SU-DHL-6 (cell line): Measurements from ENCODE around the gene SLC25A3.
"Not testable (repeated sequence)": the region's sequence is repeated elsewhere in the genome, so short reads cannot be mapped to it uniquely, and the experiment has no call there.

Experiments used
- H2AFZ ChIP-seq: fragments of 200-600 bp; sonication (generic); 2 replicates; pipeline ENCODE4 v1.6.1; 2014; ENCODE audit warnings: low read depth, mild to moderate bottlenecking, moderate library complexity, mixed read lengths, antibody characterized with exemption, low read length; ENCODE audit not compliant: severe bottlenecking
- H3F3A ChIP-seq: fragments of 200-600 bp; shearing (Covaris generic); 2 replicates; pipeline ENCODE4 v1.6.0; 2016; ENCODE audit warnings: antibody characterized with exemption, mild to moderate bottlenecking; ENCODE audit not compliant: insufficient read depth
- H3K27ac ChIP-seq: fragments of 200-600 bp; sonication (generic); 2 replicates; pipeline ENCODE4 v1.5.1; 2016; ENCODE audit warnings: low read depth, mild to moderate bottlenecking, low read length, moderate library complexity, mixed read lengths
- H3K27me3 ChIP-seq: fragments of 200-600 bp; sonication (generic), shearing (Covaris generic); 2 replicates; pipeline ENCODE4 v1.6.0; 2014; ENCODE audit warnings: mild to moderate bottlenecking, low read length
- H3K36me3 ChIP-seq: fragments of 200-600 bp; sonication (generic); 2 replicates; pipeline ENCODE4 v1.6.1; 2014; ENCODE audit warnings: mild to moderate bottlenecking, low read length, mixed read lengths
- H3K4me2 ChIP-seq: fragments of 300-600, 200-600 bp; shearing (Covaris generic), sonication (generic); 2 replicates; pipeline ENCODE4 v1.6.0; 2014; ENCODE audit warnings: low read length, low read depth, mild to moderate bottlenecking; ENCODE audit not compliant: poor library complexity, severe bottlenecking
- H3K4me3 ChIP-seq: fragments of 200-600 bp; sonication (generic); 2 replicates; pipeline ENCODE4 v1.5.1; 2014; ENCODE audit warnings: antibody characterized with exemption, low read length, mild to moderate bottlenecking, mixed read lengths; ENCODE audit not compliant: insufficient read depth, poor library complexity, severe bottlenecking
- H3K79me2 ChIP-seq: fragments of 200-600 bp; sonication (generic); 2 replicates; pipeline ENCODE4 v1.6.1; 2014; ENCODE audit warnings: mild to moderate bottlenecking, low read length, moderate library complexity; ENCODE audit not compliant: insufficient read depth
- H3K9ac ChIP-seq: fragments of 200-600 bp; sonication (generic); 2 replicates; pipeline ENCODE4 v1.7.0; 2014; ENCODE audit warnings: mild to moderate bottlenecking, low read length
- H3K9me2 ChIP-seq: fragments of 200-600 bp; sonication (generic); replicated peaks from 2 replicates; pipeline ENCODE4 v1.6.1; 2014; ENCODE audit warnings: low read length; ENCODE audit not compliant: insufficient read depth
- H3K9me3 ChIP-seq: fragments of 200-600 bp; sonication (generic); 2 replicates; pipeline ENCODE4 v1.6.1; 2014; ENCODE audit warnings: low read length, mixed read lengths; ENCODE audit not compliant: insufficient read depth
- H4K20me1 ChIP-seq: fragments of 200-600 bp; sonication (generic); 2 replicates; pipeline ENCODE4 v1.6.1; 2014; ENCODE audit warnings: low read depth, mild to moderate bottlenecking, antibody characterized with exemption, low read length, moderate library complexity, mixed read lengths
- CTCF ChIP-seq: fragments of 200-600 bp; sonication (generic); IDR thresholded peaks from one replicate; pipeline ENCODE4 v1.5.1; 2017; ENCODE audit warnings: antibody characterized with exemption, mild to moderate bottlenecking, low read length, moderate library complexity; ENCODE audit not compliant: insufficient read depth, poor library complexity, severe bottlenecking
- EZH2phosphoT487 ChIP-seq: fragments of 200-600 bp; sonication (generic), shearing (Covaris generic); conservative IDR thresholded peaks from 2 replicates; pipeline ENCODE4 v1.6.1; 2018; ENCODE audit warnings: mild to moderate bottlenecking, antibody characterized with exemption, low read length, moderate library complexity, mixed read lengths

SLC25A3 gene

GRCh38 chr12:98575013-98575412 lies 18.5 kb upstream of the SLC25A3 start:
- no peaks in the 10 kb centered on the region for H4K20me1 ChIP-seq
- no peaks in the 10 kb centered on the region for H3K79me2 ChIP-seq
- no peaks in the 10 kb centered on the region for H3K9me2 ChIP-seq
- H3K27me3 ChIP-seq: no peaks in the 10 kb centered on the region
- H3K9me3 ChIP-seq: no peaks in the 10 kb centered on the region
- no peak overlapping the region for H3K27ac ChIP-seq
- no peak for TF ChIP-seq EZH2phosphoT487
- no peak overlapping the region for H3K4me2 ChIP-seq
- no peaks in the 10 kb centered on the region for H3F3A ChIP-seq
- H2AFZ ChIP-seq: no peak overlapping the region
- no peaks in the 10 kb centered on the region for H3K36me3 ChIP-seq
- no peak overlapping the region for H3K9ac ChIP-seq
- H3K4me3 ChIP-seq: no peak overlapping the region

- H3K36me3 ChIP-seq, H3K27ac ChIP-seq, H4K20me1 ChIP-seq, H3K9ac ChIP-seq, H3K9me3 ChIP-seq, H3F3A ChIP-seq, H3K4me3 ChIP-seq, H3K79me2 ChIP-seq, H3K9me2 ChIP-seq, H3K4me2 ChIP-seq, H2AFZ ChIP-seq, H3K27me3 ChIP-seq: not testable (repeated sequence)
Measured at GRCh38 chr12:98576795-98577194, 16.7 kb upstream of the SLC25A3 start.

GRCh38 chr12:98578392-98578791 lies 15.1 kb upstream of the SLC25A3 start:
- no peaks in the 10 kb centered on the region for H3F3A ChIP-seq
- H2AFZ ChIP-seq: no peak overlapping the region
- no peaks in the 10 kb centered on the region for H3K36me3 ChIP-seq
- no peak overlapping the region for H3K27ac ChIP-seq
- no peaks in the 10 kb centered on the region for H3K9me3 ChIP-seq
- H3K4me2 ChIP-seq: no peak overlapping the region
- TF ChIP-seq EZH2phosphoT487 (no peak), CTCF (no peak)
- no peaks in the 10 kb centered on the region for H3K9me2 ChIP-seq
- no peaks in the 10 kb centered on the region for H3K79me2 ChIP-seq
- H3K4me3 ChIP-seq: no peak overlapping the region
- no peak overlapping the region for H3K9ac ChIP-seq
- H3K27me3 ChIP-seq: no peaks in the 10 kb centered on the region
- no peaks in the 10 kb centered on the region for H4K20me1 ChIP-seq

- H3K9me2 ChIP-seq: no peaks in the 10 kb centered on the region
- H3K27me3 ChIP-seq: no peaks in the 10 kb centered on the region
- no peaks in the 10 kb centered on the region for H3K9me3 ChIP-seq
- H3K79me2 ChIP-seq: no peaks in the 10 kb centered on the region
- H4K20me1 ChIP-seq: no peaks in the 10 kb centered on the region
- TF ChIP-seq CTCF: no peak
- TF ChIP-seq EZH2phosphoT487: no peak
- no peak overlapping the region for H2AFZ ChIP-seq
- no peak overlapping the region for H3K4me3 ChIP-seq
- H3K9ac ChIP-seq: no peak overlapping the region
- H3K27ac ChIP-seq: no peak overlapping the region
- H3K4me2 ChIP-seq: no peak overlapping the region
- no peaks in the 10 kb centered on the region for H3K36me3 ChIP-seq
- H3F3A ChIP-seq: no peaks in the 10 kb centered on the region
Measured at GRCh38 chr12:98578821-98579220, 14.7 kb upstream of the SLC25A3 start.
